Activated T-cell treated with anti-CD3 and anti-CD28 coated beads, Interleukin-2, amount 50 U/mL, for 4 hours (primary cell): ENCODE data around the gene HELT. TPM values are rescaled to one million over a fixed set of nuclear protein-coding genes. Genes with fewer than 3 reads are reported as not detected.

Source experiments
- ATAC-seq, 2 donors: fragments of 200-7000 bp; cut with Tn5 transposase; one replicate each; pipeline ENCODE4 v1.10.0; 2021
- DNase-seq: peaks from one replicate; pipeline ENCODE4 v3.0.0-alpha.2; 2020
- H3K27me3 Mint-ChIP-seq: one replicate; pipeline ENCODE4 v1.8.0; 2021; ENCODE audit warnings: low read depth, mixed read lengths
- H3K36me3 Mint-ChIP-seq: one replicate; pipeline ENCODE4 v1.8.0; 2022; ENCODE audit warnings: mixed read lengths; ENCODE audit not compliant: insufficient read depth
- H3K4me1 Mint-ChIP-seq: one replicate; pipeline ENCODE4 v1.8.0; 2021; ENCODE audit warnings: low read depth, mixed read lengths
- H3K4me3 Mint-ChIP-seq: one replicate; pipeline ENCODE4 v1.8.0; 2021; ENCODE audit warnings: mild to moderate bottlenecking, moderate library complexity, mixed read lengths
- H3K9me3 Mint-ChIP-seq: one replicate; pipeline ENCODE4 v1.8.0; 2021; ENCODE audit warnings: mixed read lengths
- total RNA-seq, 3 donors: library from RNA; stranded (reverse); gene quantifications; one replicate each; pipeline ENCODE4 v1.2.1, GENCODE V29; 2021

Gene HELT
- total RNA-seq, 3 donors from 2014 or later, result not detected

DNA sequence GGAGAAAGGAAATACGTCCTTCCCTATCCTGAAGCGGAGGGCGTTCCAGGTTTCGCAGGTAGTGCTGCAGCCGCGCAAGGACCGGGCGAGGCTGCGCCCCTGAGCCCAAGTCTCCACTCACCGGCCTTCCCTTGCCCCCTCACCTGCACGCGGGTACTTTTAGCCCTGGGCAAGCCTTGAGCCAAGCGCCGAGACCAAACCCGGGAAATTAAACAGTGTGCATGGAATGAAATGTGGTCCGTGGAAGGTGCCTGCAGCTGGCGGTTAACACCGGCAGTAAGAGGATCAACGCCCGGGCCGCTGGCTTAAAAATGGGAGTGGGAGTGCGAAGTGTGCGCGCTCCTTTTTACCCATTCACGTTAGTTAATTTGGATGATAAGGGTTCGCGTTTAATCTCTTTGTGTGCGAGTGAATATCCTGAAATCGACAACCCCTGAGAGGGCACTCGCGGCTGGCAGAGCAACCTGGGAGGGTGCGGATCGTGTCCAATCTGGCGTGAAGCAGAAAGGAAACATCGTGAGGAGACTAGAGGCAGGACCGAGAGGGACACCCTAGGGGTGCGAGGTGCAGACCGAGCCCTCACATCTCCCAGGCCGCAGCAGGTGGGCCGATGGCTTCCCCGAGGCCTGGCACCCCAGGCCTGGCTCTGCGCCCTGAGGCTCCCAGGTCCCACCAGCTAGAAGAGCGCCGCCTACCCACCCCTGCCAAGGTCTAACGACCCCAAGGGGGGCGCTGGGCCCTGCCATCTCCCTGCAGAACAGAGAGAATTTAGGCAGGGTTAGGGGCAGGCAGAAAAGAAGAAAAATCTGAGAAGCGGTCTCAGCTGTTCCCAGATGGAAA lies 2.0 kb upstream of the HELT start:
- DNase-seq, result no peak
- Mint-ChIP-seq H3K36me3 (no peaks in the 10 kb centered on the region), H3K9me3 (no peaks in the 10 kb centered on the region), H3K4me1 (peaks cover 9% of the 10 kb centered on the region), H3K27me3 (peaks cover 79% of the 10 kb centered on the region), H3K4me3 (no peak overlapping the region)
- no peak for ATAC-seq

DNA sequence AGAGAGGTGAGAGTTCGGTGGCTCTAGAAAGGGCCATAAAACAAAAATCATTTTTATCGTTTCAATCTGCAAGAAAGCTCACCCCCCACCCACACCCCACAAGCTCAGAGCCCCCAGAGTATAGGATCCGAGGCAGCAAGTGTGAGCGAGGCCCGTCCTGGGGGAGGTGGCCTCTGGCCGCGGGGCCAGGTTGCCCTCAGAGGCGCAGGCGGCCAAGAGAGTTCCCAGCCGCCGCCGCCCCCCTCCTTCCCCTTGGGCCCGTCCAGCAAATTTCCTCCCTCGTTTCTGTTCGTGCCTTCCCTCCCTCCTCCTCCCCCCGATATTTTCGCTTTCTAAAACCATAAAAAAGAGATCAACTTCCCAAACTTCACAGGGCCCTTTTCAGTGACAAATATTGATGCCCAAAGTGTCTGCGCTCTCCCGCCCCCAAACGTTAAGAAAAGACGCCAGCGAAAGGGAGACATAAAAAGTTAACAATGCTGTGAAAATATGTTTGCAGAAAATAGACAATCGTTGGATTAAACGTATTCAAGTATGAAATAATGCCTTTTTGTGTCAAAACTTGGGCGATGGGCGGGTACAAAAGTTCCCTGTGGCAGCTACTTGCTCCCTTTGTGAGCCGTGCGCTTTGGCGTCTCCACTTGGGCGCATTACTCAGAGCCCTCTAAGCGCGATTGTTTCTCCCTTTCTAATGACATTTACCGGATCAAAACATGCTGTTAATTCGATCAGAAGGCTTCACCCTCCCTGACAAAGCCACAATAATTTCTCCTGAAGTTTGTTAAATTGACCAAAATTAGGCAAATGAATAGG lies 1.1 kb upstream of the HELT start:
- ATAC-seq (no peak), DNase-seq (no peak)
- Mint-ChIP-seq H3K4me1 (peaks cover 12% of the 10 kb centered on the region), H3K4me3 (no peak overlapping the region), H3K27me3 (peaks cover 82% of the 10 kb centered on the region), H3K36me3 (no peaks in the 10 kb centered on the region), H3K9me3 (no peaks in the 10 kb centered on the region)

DNA sequence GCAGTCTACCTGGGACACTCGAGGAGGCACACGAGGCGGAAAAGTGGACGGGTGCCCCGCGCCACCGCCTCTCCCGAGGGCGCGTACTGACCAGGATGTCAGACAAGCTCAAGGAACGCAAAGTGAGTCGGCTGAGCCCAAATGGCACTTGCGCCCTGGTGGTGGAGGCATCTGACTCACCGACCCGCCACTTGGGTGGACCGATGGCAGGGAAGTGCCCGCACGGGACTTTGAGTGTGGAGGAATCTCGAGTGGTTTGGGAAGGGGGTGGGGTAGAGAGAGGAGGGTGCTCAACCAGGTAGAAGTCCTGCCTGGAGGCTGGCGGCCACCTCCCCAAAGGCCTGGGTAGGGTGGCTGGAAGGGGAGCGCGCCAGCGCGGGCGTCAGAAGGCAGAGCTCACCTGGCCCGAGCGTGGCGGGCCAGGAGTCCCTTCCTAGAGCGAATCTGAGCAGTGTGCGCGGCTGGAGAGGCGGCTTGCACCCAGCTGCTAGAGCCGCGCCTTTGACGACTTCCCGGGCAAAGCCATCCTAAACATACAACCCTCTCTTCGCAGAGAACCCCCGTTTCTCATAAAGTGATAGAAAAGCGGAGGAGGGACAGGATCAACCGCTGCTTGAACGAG lies 655 bp downstream of the HELT start:
- ATAC-seq (peak in 1 of 2 donors; percentile 15), DNase-seq (no peak)
- Mint-ChIP-seq H3K4me1 (peaks cover 14% of the 10 kb centered on the region), H3K27me3 (peaks cover 82% of the 10 kb centered on the region), H3K36me3 (no peaks in the 10 kb centered on the region), H3K9me3 (no peaks in the 10 kb centered on the region), H3K4me3 (no peak overlapping the region)

DNA sequence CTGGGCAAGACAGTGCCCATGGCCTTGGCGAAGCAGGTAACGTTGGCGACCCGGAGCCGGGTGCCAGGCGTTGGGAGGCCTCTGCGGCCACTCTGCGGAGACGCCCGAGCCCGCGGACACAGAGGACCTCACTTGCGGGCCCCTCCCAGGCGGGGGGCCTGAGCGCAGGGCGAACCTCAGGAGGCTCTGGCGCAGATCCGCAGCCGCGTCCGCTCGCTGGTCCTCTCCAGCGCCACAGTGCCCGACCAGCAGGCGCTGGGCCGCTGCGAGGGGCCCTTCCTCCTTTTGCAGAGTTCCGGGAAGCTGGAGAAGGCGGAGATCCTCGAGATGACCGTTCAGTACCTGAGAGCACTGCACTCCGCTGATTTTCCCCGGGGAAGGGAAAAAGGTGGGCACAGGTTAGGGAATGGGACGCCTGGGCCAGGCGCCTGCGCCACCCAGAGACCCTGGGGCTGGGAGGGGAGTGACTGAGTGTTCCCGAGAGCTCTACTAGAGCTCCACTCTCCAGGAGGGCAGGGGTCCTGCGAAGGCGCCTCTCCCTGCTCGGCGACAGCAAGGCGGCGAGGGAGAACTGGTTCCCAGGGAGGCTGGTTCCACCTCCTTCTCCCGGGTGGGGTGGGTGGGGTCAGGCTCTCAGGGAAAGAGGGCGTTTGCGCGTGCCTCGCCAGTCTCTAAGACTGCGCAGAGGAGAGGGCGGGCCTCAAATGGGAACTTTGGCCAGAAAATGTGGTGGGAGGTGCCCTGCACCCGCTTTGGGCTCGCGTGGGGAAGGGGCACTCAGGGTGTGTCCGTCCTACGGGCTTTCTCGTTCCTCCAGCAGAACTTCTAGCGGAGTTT lies 1.4 kb downstream of the HELT start:
- ATAC-seq (no peak), DNase-seq (no peak)
- Mint-ChIP-seq H3K4me3 (no peak overlapping the region), H3K27me3 (peaks cover 85% of the 10 kb centered on the region), H3K4me1 (peaks cover 14% of the 10 kb centered on the region), H3K9me3 (no peaks in the 10 kb centered on the region), H3K36me3 (no peaks in the 10 kb centered on the region)

DNA sequence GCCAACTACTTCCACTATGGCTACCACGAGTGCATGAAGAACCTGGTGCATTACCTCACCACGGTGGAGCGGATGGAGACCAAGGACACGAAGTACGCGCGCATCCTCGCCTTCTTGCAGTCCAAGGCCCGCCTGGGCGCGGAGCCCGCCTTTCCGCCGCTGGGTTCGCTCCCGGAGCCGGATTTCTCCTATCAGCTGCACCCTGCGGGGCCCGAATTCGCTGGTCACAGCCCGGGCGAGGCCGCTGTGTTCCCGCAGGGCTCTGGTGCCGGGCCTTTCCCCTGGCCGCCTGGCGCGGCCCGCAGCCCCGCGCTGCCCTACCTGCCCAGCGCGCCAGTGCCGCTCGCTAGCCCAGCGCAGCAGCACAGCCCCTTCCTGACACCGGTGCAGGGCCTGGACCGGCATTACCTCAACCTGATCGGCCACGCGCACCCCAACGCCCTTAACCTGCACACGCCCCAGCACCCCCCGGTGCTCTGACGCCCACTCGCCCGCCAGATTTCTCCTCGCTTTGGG lies 2.1 kb downstream of the HELT start:
- no peaks in the 10 kb centered on the region for H3K9me3 Mint-ChIP-seq
- no peak overlapping the region for H3K4me3 Mint-ChIP-seq
- peaks cover 14% of the 10 kb centered on the region for H3K4me1 Mint-ChIP-seq
- H3K27me3 Mint-ChIP-seq, result peaks cover 85% of the 10 kb centered on the region
- no peak for DNase-seq
- H3K36me3 Mint-ChIP-seq, result no peaks in the 10 kb centered on the region
- no peak for ATAC-seq

DNA sequence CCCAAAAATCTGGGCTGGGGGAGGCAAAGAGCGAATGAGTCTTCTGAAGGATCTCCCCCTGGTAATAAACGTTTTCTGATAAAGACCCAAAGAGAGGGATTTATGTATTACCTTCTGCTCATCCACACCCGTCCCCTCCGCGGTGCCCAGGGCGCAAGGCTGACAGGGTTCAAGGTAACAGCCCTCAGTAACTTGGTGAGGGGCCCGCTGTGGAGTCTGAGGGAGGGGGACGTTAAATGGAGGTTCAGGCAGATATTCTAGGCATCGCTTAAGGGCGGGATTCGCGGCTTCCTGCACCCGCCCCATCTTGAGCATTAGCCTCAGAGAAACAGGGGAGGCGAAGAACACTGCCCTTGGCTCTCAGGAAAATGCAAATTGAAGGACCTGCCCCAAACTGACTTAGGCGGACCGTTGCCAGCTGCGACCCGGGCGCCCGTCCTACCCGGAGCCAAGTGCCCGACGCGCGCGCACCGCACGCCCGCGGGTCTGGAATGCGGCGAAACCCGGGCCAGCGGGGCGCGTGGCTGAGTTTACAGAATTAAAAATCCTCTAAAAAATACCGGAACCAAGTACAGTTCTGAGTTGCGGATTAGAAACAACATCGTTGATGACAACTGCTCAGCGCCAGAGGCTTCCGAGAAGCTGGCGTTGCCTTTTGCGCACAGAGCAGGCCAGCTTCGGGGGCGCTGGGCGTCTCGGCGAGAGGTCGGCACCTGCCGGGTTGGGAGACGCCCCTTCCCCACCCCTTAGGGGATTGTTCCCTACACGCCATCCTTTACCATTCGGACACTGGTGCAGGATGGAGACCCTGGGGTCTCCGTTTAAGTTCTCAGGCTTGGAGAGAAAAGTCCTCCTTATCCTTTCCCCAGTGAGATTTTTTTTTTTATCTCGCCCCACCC lies 2.8 kb downstream of the HELT start:
- Mint-ChIP-seq H3K27me3 (peaks cover 85% of the 10 kb centered on the region), H3K9me3 (no peaks in the 10 kb centered on the region), H3K36me3 (no peaks in the 10 kb centered on the region), H3K4me3 (no peak overlapping the region), H3K4me1 (peaks cover 14% of the 10 kb centered on the region)
- ATAC-seq (no peak), DNase-seq (no peak)

DNA sequence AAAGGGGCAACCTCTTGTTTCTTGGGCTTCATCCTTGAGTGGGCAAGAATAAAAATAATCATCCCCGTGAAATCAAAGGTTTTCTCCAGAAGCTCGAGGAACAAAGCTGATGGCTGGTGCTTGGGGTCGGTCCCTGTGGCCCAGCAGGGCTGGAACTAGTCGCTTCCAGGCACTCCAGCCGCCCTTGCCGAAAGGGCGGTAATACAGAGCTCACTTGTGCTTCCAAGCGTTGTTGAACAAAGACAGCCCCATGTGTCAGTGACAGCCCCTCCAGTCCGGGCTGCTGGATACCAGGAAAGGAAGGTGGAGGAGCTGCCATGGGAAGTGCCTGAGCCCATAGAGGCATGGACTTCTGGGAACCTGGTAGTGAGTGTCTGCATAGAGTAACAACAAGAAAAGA lies 5.2 kb downstream of the HELT start:
- DNase-seq (no peak), ATAC-seq (peak in 1 of 2 donors; percentile 20)
- H3K36me3 Mint-ChIP-seq, result no peaks in the 10 kb centered on the region
- H3K27me3 Mint-ChIP-seq, result peaks cover 68% of the 10 kb centered on the region
- H3K4me1 Mint-ChIP-seq, result peaks cover 13% of the 10 kb centered on the region
- no peaks in the 10 kb centered on the region for H3K9me3 Mint-ChIP-seq
- H3K4me3 Mint-ChIP-seq, result no peak overlapping the region

DNA sequence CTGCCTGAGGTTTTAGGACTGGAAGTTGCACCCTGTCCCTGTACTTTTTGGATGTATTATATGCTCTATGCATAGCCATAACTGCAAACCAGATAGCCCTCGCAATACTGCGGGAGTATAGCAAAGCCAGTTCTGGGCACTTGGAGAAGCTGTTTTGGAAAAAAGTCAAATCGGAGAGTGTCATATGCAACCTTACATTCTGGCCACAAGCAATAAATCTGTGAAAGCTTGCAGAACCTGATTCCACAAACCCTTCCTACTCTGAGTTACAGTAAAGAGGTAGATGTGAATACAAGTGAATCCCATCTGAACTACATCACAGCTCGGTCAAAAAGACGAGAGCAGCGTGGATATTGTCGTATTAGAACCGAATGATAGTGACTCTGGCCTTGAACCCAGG lies 10.3 kb downstream of the HELT start:
- DNase-seq (no peak), ATAC-seq (no peak)
- H3K36me3 Mint-ChIP-seq, result no peaks in the 10 kb centered on the region
- H3K4me3 Mint-ChIP-seq, result no peak overlapping the region
- no peaks in the 10 kb centered on the region for H3K4me1 Mint-ChIP-seq
- peaks cover 46% of the 10 kb centered on the region for H3K27me3 Mint-ChIP-seq
- no peaks in the 10 kb centered on the region for H3K9me3 Mint-ChIP-seq

DNA sequence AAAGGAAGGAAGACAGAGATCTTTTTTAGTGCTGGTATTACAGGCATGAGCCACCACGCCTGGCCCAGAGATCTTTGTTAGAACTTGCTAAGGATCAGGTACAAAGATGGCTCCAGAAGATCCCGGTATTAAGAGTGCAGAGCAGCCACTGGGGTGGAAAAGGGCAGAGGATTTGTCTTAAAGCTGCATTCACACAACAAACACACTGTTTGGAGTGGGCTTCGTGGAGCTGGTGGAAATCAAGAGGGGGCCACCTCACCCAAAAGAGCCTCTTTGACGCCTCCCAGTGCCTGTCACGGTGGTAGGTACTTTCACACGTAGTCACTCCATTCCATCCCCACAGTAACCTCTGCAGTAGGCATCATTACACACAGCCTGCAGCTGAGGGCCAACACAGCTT lies 13.3 kb downstream of the HELT start:
- H3K27me3 Mint-ChIP-seq, result peaks cover 22% of the 10 kb centered on the region
- no peak overlapping the region for H3K4me3 Mint-ChIP-seq
- DNase-seq (no peak), ATAC-seq (no peak)
- H3K9me3 Mint-ChIP-seq, result no peaks in the 10 kb centered on the region
- no peaks in the 10 kb centered on the region for H3K36me3 Mint-ChIP-seq
- no peaks in the 10 kb centered on the region for H3K4me1 Mint-ChIP-seq

DNA sequence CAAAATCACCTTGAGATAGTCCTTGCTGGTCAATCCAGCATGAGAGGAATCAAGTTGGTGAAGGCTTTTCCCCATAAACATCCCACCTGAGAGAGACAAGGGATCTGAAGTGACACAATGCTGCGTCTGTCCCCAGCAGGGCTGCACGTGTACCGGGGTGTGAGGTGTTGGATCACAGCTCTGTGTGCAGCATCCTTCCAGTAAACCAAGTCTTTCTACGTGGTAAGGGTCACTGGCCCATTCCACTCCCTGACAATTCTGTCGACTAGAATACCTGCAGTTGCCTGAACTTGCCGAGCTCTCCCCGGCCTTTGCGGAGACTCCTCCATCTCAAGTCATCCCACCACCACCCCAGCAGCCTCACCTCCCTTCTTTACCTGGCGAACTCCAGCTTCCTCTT lies 14.8 kb downstream of the HELT start:
- Mint-ChIP-seq H3K9me3 (no peaks in the 10 kb centered on the region), H3K36me3 (no peaks in the 10 kb centered on the region), H3K4me3 (no peak overlapping the region), H3K4me1 (no peaks in the 10 kb centered on the region), H3K27me3 (peaks cover 23% of the 10 kb centered on the region)
- no peak for DNase-seq
- no peak for ATAC-seq

DNA sequence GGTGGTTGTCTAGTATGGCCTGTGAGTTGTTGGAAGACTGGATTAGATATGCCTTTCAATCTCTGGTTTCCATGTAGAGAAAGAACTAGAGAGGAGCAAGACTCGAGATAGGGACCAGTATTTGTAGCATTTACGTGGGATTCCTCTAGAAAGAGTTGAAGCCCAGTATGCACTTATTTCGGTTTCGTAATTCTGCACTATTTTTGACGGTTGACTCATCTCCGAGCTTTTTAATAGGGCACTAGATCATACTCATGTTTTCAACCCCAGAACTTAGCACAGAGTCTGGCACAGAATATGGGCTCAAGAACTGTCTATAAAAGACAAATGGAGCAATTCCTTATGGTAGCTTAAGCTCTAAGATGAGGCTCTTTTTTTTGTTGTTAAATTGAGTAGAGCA lies 15.7 kb downstream of the HELT start:
- Mint-ChIP-seq H3K4me3 (no peak overlapping the region), H3K36me3 (no peaks in the 10 kb centered on the region), H3K27me3 (peaks cover 23% of the 10 kb centered on the region), H3K4me1 (no peaks in the 10 kb centered on the region), H3K9me3 (no peaks in the 10 kb centered on the region)
- ATAC-seq (no peak), DNase-seq (no peak)

DNA sequence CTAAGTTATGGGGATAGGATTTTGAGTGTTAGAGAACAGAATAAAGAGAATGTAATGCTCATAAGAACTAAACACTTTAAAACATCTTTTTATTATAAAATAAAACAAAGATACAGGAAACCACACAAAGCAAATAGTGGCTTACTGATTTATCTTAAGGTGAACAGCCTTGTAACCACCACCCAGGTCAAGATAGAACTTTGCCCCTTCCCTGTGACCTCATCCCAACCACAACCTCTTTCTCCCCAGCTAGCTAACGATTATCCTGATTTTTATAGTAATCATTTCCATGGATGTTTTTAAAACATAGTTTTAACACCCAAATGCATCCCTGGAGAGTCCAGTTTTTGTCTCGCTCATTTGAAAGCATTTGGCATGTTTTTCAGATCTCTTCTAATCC lies 17.0 kb downstream of the HELT start:
- Mint-ChIP-seq H3K27me3 (peaks cover 24% of the 10 kb centered on the region), H3K9me3 (no peaks in the 10 kb centered on the region), H3K4me3 (no peak overlapping the region), H3K36me3 (no peaks in the 10 kb centered on the region), H3K4me1 (peaks cover 4% of the 10 kb centered on the region)
- DNase-seq (no peak), ATAC-seq (no peak)

DNA sequence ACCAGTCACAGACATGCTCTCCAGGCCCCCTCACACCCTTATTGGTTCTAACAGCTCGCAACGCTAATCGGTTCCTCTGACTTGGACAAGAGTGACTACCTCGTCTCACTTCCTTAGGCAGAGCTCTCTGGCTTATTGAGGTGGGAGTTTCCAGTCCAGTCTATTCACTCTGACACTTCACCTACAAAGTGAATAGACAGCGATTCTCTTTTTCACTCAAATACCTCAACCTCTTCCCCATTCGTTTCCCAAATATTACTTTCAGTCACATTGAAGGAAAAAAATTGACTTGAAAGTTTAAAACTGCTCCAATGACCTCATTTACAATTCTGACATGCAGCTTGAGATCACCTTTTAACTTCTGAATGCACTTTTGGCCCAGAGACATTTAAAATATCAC lies 17.7 kb downstream of the HELT start:
- Mint-ChIP-seq H3K4me3 (no peak overlapping the region), H3K36me3 (no peaks in the 10 kb centered on the region), H3K9me3 (no peaks in the 10 kb centered on the region), H3K27me3 (peaks cover 24% of the 10 kb centered on the region), H3K4me1 (peaks cover 4% of the 10 kb centered on the region)
- no peak for ATAC-seq
- DNase-seq, result no peak
